Chondrocyte (in vitro differentiated cells): ENCODE data around the gene G3BP1. TPM values are rescaled to one million over a fixed set of nuclear protein-coding genes. Genes with fewer than 3 reads are reported as not detected.

Experiments
- DNase-seq: peaks from one replicate; pipeline ENCODE4 v3.0.0; 2021; ENCODE audit warnings: mixed read lengths, low spot score
- H3K27ac Mint-ChIP-seq: one replicate; pipeline ENCODE4 v1.8.0; 2021; ENCODE audit warnings: mild to moderate bottlenecking, moderate library complexity, mixed read lengths; ENCODE audit not compliant: unreplicated experiment
- H3K27me3 Mint-ChIP-seq: 2 replicates; pipeline ENCODE4 v1.8.0; 2021; ENCODE audit warnings: low read depth, mixed read lengths
- H3K36me3 Mint-ChIP-seq: 2 replicates; pipeline ENCODE4 v1.8.0; 2021; ENCODE audit warnings: low read depth, mixed read lengths
- H3K4me1 Mint-ChIP-seq: 2 replicates; pipeline ENCODE4 v1.8.0; 2021; ENCODE audit warnings: low read depth, mild to moderate bottlenecking, mixed read lengths
- H3K4me3 Mint-ChIP-seq: one replicate; pipeline ENCODE4 v1.8.0; 2021; ENCODE audit warnings: mild to moderate bottlenecking, moderate library complexity, mixed read lengths; ENCODE audit not compliant: unreplicated experiment
- H3K9me3 Mint-ChIP-seq: 2 replicates; pipeline ENCODE4 v1.8.0; 2021; ENCODE audit warnings: low read depth, mixed read lengths
- total RNA-seq: library from RNA; stranded (reverse); gene quantifications from 3 replicates; pipeline ENCODE4 v1.2.1, GENCODE V29; 2021
- TF ChIP-seq, protein P1 (sequence below): fragments of 200-600 bp; sonication (generic); IDR thresholded peaks from 2 replicates; pipeline ENCODE4 v1.5.0; 2021; ENCODE audit warnings: antibody characterized with exemption, mild to moderate bottlenecking, moderate library complexity

The G3BP1 gene
- total RNA-seq, 1 donor from 2014 or later: 181 TPM

DNA sequence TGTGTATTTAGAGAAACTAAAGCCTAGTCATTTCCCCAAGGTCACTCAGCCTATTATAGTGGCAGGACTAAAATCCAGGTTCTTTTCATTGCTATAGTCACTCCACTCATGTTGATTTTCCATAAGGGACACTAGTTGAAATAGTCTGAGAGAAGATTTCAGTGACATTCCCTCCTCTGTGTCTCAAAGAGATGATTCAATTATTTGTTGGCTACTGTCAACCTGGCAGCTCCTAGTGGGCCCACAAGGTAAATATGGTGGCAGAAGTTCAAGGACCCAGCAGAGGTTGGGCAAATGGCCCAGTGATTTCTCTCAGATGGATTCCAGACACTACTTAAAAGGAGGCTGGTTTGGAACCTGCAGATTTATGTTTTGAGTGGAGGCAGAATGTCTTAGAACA, 48.1 kb downstream of the G3BP1 start:
- peaks cover 8% of the 10 kb centered on the region for H3K36me3 Mint-ChIP-seq
- H3K4me1 Mint-ChIP-seq: peaks cover 6% of the 10 kb centered on the region
- H3K27me3 Mint-ChIP-seq: no peaks in the 10 kb centered on the region
- TF ChIP-seq, protein P1, sequence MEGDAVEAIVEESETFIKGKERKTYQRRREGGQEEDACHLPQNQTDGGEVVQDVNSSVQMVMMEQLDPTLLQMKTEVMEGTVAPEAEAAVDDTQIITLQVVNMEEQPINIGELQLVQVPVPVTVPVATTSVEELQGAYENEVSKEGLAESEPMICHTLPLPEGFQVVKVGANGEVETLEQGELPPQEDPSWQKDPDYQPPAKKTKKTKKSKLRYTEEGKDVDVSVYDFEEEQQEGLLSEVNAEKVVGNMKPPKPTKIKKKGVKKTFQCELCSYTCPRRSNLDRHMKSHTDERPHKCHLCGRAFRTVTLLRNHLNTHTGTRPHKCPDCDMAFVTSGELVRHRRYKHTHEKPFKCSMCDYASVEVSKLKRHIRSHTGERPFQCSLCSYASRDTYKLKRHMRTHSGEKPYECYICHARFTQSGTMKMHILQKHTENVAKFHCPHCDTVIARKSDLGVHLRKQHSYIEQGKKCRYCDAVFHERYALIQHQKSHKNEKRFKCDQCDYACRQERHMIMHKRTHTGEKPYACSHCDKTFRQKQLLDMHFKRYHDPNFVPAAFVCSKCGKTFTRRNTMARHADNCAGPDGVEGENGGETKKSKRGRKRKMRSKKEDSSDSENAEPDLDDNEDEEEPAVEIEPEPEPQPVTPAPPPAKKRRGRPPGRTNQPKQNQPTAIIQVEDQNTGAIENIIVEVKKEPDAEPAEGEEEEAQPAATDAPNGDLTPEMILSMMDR: no peak
- no peak overlapping the region for H3K27ac Mint-ChIP-seq
- no peaks in the 10 kb centered on the region for H3K9me3 Mint-ChIP-seq
- no peak for DNase-seq
- no peak overlapping the region for H3K4me3 Mint-ChIP-seq

DNA sequence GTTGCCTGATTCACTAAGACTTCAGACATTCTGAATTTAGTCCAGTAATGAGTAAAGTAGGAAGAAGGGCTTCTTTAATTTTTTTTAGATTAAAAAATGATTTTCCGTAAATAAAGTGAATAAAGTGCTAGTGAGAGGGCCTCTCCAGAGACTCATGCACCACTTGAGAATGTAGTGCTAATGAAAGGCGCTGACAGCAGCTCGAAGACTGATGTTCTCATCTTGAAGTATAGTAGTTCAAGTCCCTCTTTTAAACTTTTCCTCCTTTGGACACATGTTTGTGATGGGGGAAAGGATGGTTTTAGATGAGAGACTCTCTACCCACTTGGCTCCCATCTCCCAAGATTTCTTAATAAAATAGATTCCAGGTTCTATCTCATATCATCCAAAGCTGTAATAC, 48.5 kb downstream of the G3BP1 start:
- TF ChIP-seq, protein P1: no peak
- Mint-ChIP-seq H3K4me1 (peaks cover 7% of the 10 kb centered on the region), H3K36me3 (peaks cover 8% of the 10 kb centered on the region), H3K27me3 (no peaks in the 10 kb centered on the region), H3K4me3 (no peak overlapping the region), H3K9me3 (no peaks in the 10 kb centered on the region), H3K27ac (no peak overlapping the region)
- no peak for DNase-seq

DNA sequence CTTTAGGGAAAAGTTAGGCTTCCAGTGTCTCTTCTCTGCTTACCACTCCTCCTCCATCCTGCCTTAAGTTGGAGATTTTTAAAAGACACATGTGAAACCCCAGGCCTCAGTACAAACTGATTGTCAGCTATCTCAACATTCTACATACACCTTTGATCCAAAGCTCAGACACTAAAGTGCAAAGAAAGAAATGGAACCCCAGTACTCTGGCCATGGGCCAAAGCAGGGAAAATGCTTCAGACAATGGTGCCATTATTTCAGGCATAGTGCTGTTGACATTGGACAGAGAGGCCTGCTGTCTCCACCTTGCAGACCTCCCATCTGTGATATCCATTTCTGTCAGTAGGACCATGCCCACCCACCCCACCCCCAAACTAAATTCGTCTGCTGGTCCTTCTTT, 49.1 kb downstream of the G3BP1 start:
- TF ChIP-seq, protein P1: no peak
- DNase-seq: no peak
- Mint-ChIP-seq H3K36me3 (peaks cover 8% of the 10 kb centered on the region), H3K4me3 (no peak overlapping the region), H3K9me3 (no peaks in the 10 kb centered on the region), H3K27me3 (no peaks in the 10 kb centered on the region), H3K4me1 (peaks cover 13% of the 10 kb centered on the region), H3K27ac (no peak overlapping the region)

DNA sequence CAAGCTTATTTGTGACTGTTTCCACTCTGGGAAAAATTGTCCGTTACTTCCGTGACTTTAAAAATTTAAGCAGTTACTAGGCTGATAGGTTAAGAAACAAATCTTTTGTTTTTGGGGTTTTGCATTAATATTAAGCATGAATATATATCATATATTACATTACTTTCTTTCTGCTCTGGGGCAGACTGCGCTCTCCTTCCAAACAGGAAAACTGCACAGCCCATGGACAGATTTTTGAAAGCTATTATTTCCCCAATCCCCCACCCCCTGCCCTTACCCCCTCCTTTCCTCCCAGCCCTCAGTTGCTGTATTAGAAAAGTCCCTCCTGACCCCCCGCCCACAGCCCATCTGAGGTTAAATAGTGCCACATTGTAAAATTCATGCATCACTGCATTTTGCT, 50.4 kb downstream of the G3BP1 start:
- peaks cover 4% of the 10 kb centered on the region for H3K36me3 Mint-ChIP-seq
- H3K27ac Mint-ChIP-seq: no peak overlapping the region
- no peak for DNase-seq
- TF ChIP-seq, protein P1: no peak
- H3K9me3 Mint-ChIP-seq: no peaks in the 10 kb centered on the region
- no peak overlapping the region for H3K4me3 Mint-ChIP-seq
- H3K27me3 Mint-ChIP-seq: no peaks in the 10 kb centered on the region
- peaks cover 13% of the 10 kb centered on the region for H3K4me1 Mint-ChIP-seq

DNA sequence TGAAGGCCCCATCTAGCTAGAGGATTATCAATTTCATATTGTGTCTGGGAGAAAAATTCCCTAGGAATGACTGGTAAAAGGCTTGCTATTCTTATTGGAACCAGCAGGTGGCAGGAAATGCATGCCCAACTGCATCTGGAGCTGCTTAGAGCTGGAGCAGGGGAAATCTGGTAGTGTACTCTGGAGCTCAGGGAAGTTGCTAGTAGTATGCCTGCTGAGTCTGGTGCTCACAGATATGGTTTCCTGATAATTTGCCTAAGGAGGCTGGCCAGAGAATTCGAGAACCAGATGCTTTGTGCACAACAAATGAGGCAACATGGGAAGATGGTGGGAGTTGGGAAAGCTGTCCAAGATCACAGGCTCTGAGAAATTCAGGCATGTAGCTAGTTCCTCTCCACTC, 53.7 kb downstream of the G3BP1 start:
- no peaks in the 10 kb centered on the region for H3K27me3 Mint-ChIP-seq
- H3K4me1 Mint-ChIP-seq: peaks cover 7% of the 10 kb centered on the region
- peaks cover 8% of the 10 kb centered on the region for H3K9me3 Mint-ChIP-seq
- no peak overlapping the region for H3K27ac Mint-ChIP-seq
- H3K36me3 Mint-ChIP-seq: peaks cover 16% of the 10 kb centered on the region
- no peak for DNase-seq
- no peak overlapping the region for H3K4me3 Mint-ChIP-seq
- TF ChIP-seq, protein P1: peak; percentile 95
